ENCODE data around the gene KRTAP5-7. TPM values are rescaled to one million over a fixed set of nuclear protein-coding genes. Genes with fewer than 3 reads are reported as not detected.

KRTAP5-7 gene
- total RNA-seq, 2 donors from 2014 or later, result not detected

GRCh38 chr11:71577469-71578004, 50.5 kb downstream of the KRTAP5-7 start:
- Histone ChIP-seq H3K9ac (ENCODE audit: extremely low read depth, low read length, poor library complexity, severe bottlenecking) (no peak overlapping the region), H3K27ac (ENCODE audit: low read depth, low read length) (no peak overlapping the region), H3K4me3 (ENCODE audit: low read length) (no peak overlapping the region), H3K9me3 (ENCODE audit: control insufficient read depth, low read length) (no peaks in the 10 kb centered on the region), H3K4me1 (ENCODE audit: control insufficient read depth, insufficient read depth, low read length) (no peaks in the 10 kb centered on the region), H3K27me3 (ENCODE audit: control insufficient read depth, insufficient read depth, low read length, poor library complexity, severe bottlenecking) (peaks cover 5% of the 10 kb centered on the region), H3K36me3 (ENCODE audit: control insufficient read depth, insufficient read depth, low read length) (no peaks in the 10 kb centered on the region)
- no peaks in the 10 kb centered on the region for H3K9me3 Mint-ChIP-seq
- TF ChIP-seq, protein P1, sequence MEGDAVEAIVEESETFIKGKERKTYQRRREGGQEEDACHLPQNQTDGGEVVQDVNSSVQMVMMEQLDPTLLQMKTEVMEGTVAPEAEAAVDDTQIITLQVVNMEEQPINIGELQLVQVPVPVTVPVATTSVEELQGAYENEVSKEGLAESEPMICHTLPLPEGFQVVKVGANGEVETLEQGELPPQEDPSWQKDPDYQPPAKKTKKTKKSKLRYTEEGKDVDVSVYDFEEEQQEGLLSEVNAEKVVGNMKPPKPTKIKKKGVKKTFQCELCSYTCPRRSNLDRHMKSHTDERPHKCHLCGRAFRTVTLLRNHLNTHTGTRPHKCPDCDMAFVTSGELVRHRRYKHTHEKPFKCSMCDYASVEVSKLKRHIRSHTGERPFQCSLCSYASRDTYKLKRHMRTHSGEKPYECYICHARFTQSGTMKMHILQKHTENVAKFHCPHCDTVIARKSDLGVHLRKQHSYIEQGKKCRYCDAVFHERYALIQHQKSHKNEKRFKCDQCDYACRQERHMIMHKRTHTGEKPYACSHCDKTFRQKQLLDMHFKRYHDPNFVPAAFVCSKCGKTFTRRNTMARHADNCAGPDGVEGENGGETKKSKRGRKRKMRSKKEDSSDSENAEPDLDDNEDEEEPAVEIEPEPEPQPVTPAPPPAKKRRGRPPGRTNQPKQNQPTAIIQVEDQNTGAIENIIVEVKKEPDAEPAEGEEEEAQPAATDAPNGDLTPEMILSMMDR (conservative IDR thresholded peaks at IDR 0.05), result no peak
- peaks cover 16% of the 10 kb centered on the region for H3K4me1 Mint-ChIP-seq
- peaks cover 21% of the 10 kb centered on the region for H3K27me3 Mint-ChIP-seq (ENCODE audit: insufficient read depth)
- no peak overlapping the region for H3K27ac Mint-ChIP-seq
- no peak overlapping the region for H3K4me3 Mint-ChIP-seq
- WGBS, 2 experiments (ENCODE audit: insufficient coverage in 1 of 2, insufficient read length in 1 of 2), result 94 to 95% methylated on average over 7 of the region's 7 CpGs
- no peak for DNase-seq
- no peaks in the 10 kb centered on the region for H3K36me3 Mint-ChIP-seq (ENCODE audit: low read depth)

Other genes with a start within 250 kb of the KRTAP5-7 start
- 100 to 1,000 TPM in 1 of 2 donors, 10 to 100 TPM in 1; 87.7 to 130 TPM for gene DHCR7, start 78.9 kb upstream of the KRTAP5-7 start, total RNA-seq
- 10 to 100 TPM; 51.9 to 61.6 TPM for gene NADSYN1, start 74.1 kb upstream of the KRTAP5-7 start, total RNA-seq
- not detected for gene KRTAP5-8, start 10.8 kb downstream of the KRTAP5-7 start, total RNA-seq
- under 1 TPM in 1 of 2 donors, not detected in 1; 0.31 TPM for gene KRTAP5-9, start 21.2 kb downstream of the KRTAP5-7 start, total RNA-seq
- under 1 TPM in 1 of 2 donors, not detected in 1; 0.29 TPM for gene KRTAP5-10, start 38.3 kb downstream of the KRTAP5-7 start, total RNA-seq
- 1 to 10 TPM; 2.9 to 5.7 TPM for gene KRTAP5-11, start 55.6 kb downstream of the KRTAP5-7 start, total RNA-seq